H9 (cell line): ENCODE measurements around the gene SGCD. TPM values are rescaled to one million over a fixed set of nuclear protein-coding genes. Genes with fewer than 3 reads are reported as not detected.

Experiments
- DNase-seq: peaks from one replicate; pipeline ENCODE4 v3.0.0-alpha.2; 2017
- H2AFZ ChIP-seq: one replicate; pipeline ENCODE4 v1.6.1; 2013; ENCODE audit warnings: mild to moderate bottlenecking, low read length, control low read depth, moderate library complexity
- H2AK5ac ChIP-seq: 2 replicates; pipeline ENCODE4 v1.6.1; 2013; ENCODE audit warnings: low read length, control low read depth, mixed read lengths; ENCODE audit not compliant: insufficient read length
- H2BK120ac ChIP-seq: one replicate; pipeline ENCODE4 v1.6.1; 2013; ENCODE audit warnings: low read depth, mild to moderate bottlenecking, low read length, control low read depth, inconsistent platforms; ENCODE audit not compliant: poor library complexity, severe bottlenecking
- H2BK12ac ChIP-seq: 2 replicates; pipeline ENCODE4 v1.6.1; 2013; ENCODE audit warnings: low read length, control low read depth, mixed read lengths, low read depth; ENCODE audit not compliant: insufficient read length
- H2BK15ac ChIP-seq: 2 replicates; pipeline ENCODE4 v1.6.1; 2013; ENCODE audit warnings: low read depth, low read length, control low read depth
- H2BK20ac ChIP-seq: one replicate; pipeline ENCODE4 v1.6.1; 2013; ENCODE audit warnings: low read depth, mild to moderate bottlenecking, low read length, control low read depth, inconsistent platforms; ENCODE audit not compliant: poor library complexity, severe bottlenecking
- H2BK5ac ChIP-seq: 2 replicates; pipeline ENCODE4 v1.6.1; 2013; ENCODE audit warnings: low read length, control low read depth, mixed read lengths; ENCODE audit not compliant: insufficient read length
- H3K14ac ChIP-seq: 2 replicates; pipeline ENCODE4 v1.6.1; 2013; ENCODE audit warnings: low read length, control low read depth; ENCODE audit not compliant: insufficient read depth
- H3K18ac ChIP-seq: 2 replicates; pipeline ENCODE4 v1.6.1; 2013; ENCODE audit warnings: low read depth, mild to moderate bottlenecking, mixed read lengths, low read length, control low read depth; ENCODE audit not compliant: insufficient read length
- H3K23ac ChIP-seq: 2 replicates; pipeline ENCODE4 v1.6.1; 2013; ENCODE audit warnings: low read length, control low read depth, mixed read lengths, low read depth; ENCODE audit not compliant: insufficient read length
- H3K23me2 ChIP-seq: 2 replicates; pipeline ENCODE4 v1.6.1; 2013; ENCODE audit warnings: low read depth, mild to moderate bottlenecking, mixed read lengths, low read length, control low read depth; ENCODE audit not compliant: insufficient read length, poor library complexity, severe bottlenecking
- H3K27ac ChIP-seq: 2 replicates; pipeline ENCODE4 v1.5.1; 2013; ENCODE audit warnings: low read length, control low read depth, mixed read lengths, low read depth; ENCODE audit not compliant: insufficient read length
- H3K27me3 ChIP-seq: 2 replicates; pipeline ENCODE4 v1.6.1; 2013; ENCODE audit warnings: low read length, control low read depth, inconsistent platforms; ENCODE audit not compliant: insufficient read depth
- H3K4ac ChIP-seq: 2 replicates; pipeline ENCODE4 v1.6.1; 2013; ENCODE audit warnings: low read depth, mild to moderate bottlenecking, control low read depth, inconsistent platforms, low read length, moderate library complexity
- H3K4me1 ChIP-seq: 2 replicates; pipeline ENCODE4 v1.6.1; 2013; ENCODE audit warnings: low read length, control low read depth, inconsistent platforms; ENCODE audit not compliant: insufficient read depth
- H3K4me2 ChIP-seq: 2 replicates; pipeline ENCODE4 v1.6.1; 2013; ENCODE audit warnings: low read length, control low read depth, mixed read lengths; ENCODE audit not compliant: insufficient read length, insufficient read depth
- H3K56ac ChIP-seq: 2 replicates; pipeline ENCODE4 v1.6.1; 2013; ENCODE audit warnings: low read depth, mild to moderate bottlenecking, mixed read lengths, low read length, control low read depth; ENCODE audit not compliant: insufficient read length
- H3K79me1 ChIP-seq: 2 replicates; pipeline ENCODE4 v1.6.1; 2013; ENCODE audit warnings: low read depth, mild to moderate bottlenecking, moderate library complexity, low read length, control low read depth, inconsistent platforms; ENCODE audit not compliant: insufficient read depth, poor library complexity, severe bottlenecking
- H3K79me2 ChIP-seq: 2 replicates; pipeline ENCODE4 v1.6.1; 2013; ENCODE audit warnings: low read length, control low read depth, inconsistent platforms; ENCODE audit not compliant: insufficient read depth
- H3K9ac ChIP-seq: 2 replicates; pipeline ENCODE4 v1.6.1; 2013; ENCODE audit warnings: low read length, control low read depth, mixed read lengths; ENCODE audit not compliant: insufficient read length; ENCODE audit errors: extremely low read depth
- H3K9me3 ChIP-seq: one replicate; pipeline ENCODE4 v1.6.1; 2013; ENCODE audit warnings: low read depth, low read length, inconsistent platforms; ENCODE audit not compliant: control insufficient read depth
- H3T11ph ChIP-seq: one replicate; pipeline ENCODE4 v1.6.1; 2013; ENCODE audit warnings: mild to moderate bottlenecking, low read length, control low read depth, inconsistent platforms
- H4K20me1 ChIP-seq: one replicate; pipeline ENCODE4 v1.6.1; 2013; ENCODE audit not compliant: control insufficient read depth, insufficient read length, insufficient read depth
- H4K5ac ChIP-seq: 2 replicates; pipeline ENCODE4 v1.6.1; 2013; ENCODE audit warnings: low read depth, mild to moderate bottlenecking, mixed read lengths, low read length, control low read depth; ENCODE audit not compliant: insufficient read length
- H4K8ac ChIP-seq: replicated peaks from 2 replicates; pipeline ENCODE4 v1.6.1; 2013; ENCODE audit warnings: low read length, control low read depth, mixed read lengths, low read depth; ENCODE audit not compliant: insufficient read length
- H4K91ac ChIP-seq: 2 replicates; pipeline ENCODE4 v1.6.1; 2013; ENCODE audit warnings: low read depth, mild to moderate bottlenecking, moderate library complexity, mixed read lengths, low read length, control low read depth; ENCODE audit not compliant: insufficient read length
- H3K27ac Mint-ChIP-seq, 3 experiments: 2 replicates in 2 of 3; 3 replicates in 1 of 3; pipeline ENCODE4 v1.8.0; 2020 to 2021; ENCODE audit warnings: mixed read lengths in 3 of 3, mild to moderate bottlenecking in 1 of 3, moderate library complexity in 1 of 3
- H3K27me3 Mint-ChIP-seq: 2 replicates; pipeline ENCODE4 v1.8.0; 2021; ENCODE audit warnings: low read depth, mild to moderate bottlenecking, moderate library complexity, mixed read lengths
- H3K36me3 Mint-ChIP-seq, 3 experiments: 2 replicates in 2 of 3; 3 replicates in 1 of 3; pipeline ENCODE4 v1.8.0; 2020 to 2021; ENCODE audit warnings: low read depth in 3 of 3, mixed read lengths in 3 of 3; ENCODE audit not compliant: insufficient read depth in 1 of 3
- H3K4me1 Mint-ChIP-seq, 2 experiments: 2 replicates each; pipeline ENCODE4 v1.8.0; 2020; ENCODE audit warnings: mixed read lengths in 2 of 2
- H3K4me3 Mint-ChIP-seq, 2 experiments: 2 replicates in 1 of 2; 3 replicates in 1 of 2; pipeline ENCODE4 v1.8.0; 2020 to 2021; ENCODE audit warnings: mild to moderate bottlenecking in 2 of 2, mixed read lengths in 2 of 2, moderate library complexity in 1 of 2
- H3K9me3 Mint-ChIP-seq, 2 experiments: 2 replicates in 1 of 2; 3 replicates in 1 of 2; pipeline ENCODE4 v1.8.0; 2020; ENCODE audit warnings: mild to moderate bottlenecking in 2 of 2, mixed read lengths in 2 of 2, moderate library complexity in 1 of 2
- whole genome bisulfite sequencing: extraction: QIAGEN DNeasy Blood & Tissue Kit; methylation state at CpG from one replicate; pipeline ENCODE4 v1.1.7; 2013; ENCODE audit warnings: missing lambda C conversion rate, low lambda C conversion rate, mixed read lengths; ENCODE audit not compliant: insufficient read length; ENCODE audit errors: extremely low coverage; 5-methylcytosine and 5-hydroxymethylcytosine counted together
- total RNA-seq: library from RNA; stranded (reverse); gene quantifications from 2 replicates; pipeline ENCODE4 v1.2.1, GENCODE V29; 2021
- TF ChIP-seq, protein P1 (sequence below): fragments of 200-600 bp; sonication (generic); conservative IDR thresholded peaks from 3 replicates; pipeline ENCODE4 v1.8.0; 2021; ENCODE audit warnings: antibody characterized with exemption, mild to moderate bottlenecking

Gene SGCD
- total RNA-seq, 1 experiment from 2014 or later = 0.11 TPM

DNA sequence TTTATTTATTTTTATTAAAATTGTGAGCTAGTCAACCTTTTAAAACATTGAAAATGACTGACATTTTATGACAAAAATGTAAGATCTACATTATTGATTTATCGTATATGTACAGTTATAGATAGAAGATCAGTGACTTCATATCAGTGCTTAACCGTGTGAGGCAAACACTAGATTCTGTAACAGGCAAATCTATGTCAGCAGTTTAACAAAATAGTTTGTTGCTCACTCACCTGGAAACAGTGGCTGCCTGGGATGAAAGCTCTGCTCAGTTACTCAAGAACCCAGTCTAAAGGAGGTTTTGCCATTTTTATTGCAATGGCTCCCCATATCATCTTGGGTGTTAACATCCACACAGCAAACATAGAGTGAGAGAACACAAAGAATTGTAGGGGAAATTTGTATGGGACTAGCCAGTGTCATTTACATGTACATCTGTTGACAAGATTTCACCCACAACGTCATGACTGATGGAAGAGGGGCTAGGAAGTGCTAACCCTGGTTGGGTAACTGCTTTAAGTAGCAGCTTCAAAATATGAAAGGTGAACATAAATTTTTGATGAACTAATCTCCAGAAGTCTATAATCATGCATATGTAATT is 49.0 kb downstream of the SGCD start:
- no peak overlapping the region for H4K5ac ChIP-seq
- H2BK15ac ChIP-seq = no peak overlapping the region
- H3K4me1 Mint-ChIP-seq = no peaks in the 10 kb centered on the region
- H3K27me3 Mint-ChIP-seq = no peaks in the 10 kb centered on the region
- no peak overlapping the region for H3K14ac ChIP-seq
- no peak overlapping the region for H3K18ac ChIP-seq
- H3K23ac ChIP-seq = no peak overlapping the region
- no peaks in the 10 kb centered on the region for H3K79me1 ChIP-seq
- H2BK20ac ChIP-seq = no peak overlapping the region
- no peak overlapping the region for H2BK5ac ChIP-seq
- no peak overlapping the region for H3K4me2 ChIP-seq
- no peaks in the 10 kb centered on the region for H3K9me3 ChIP-seq
- H2BK12ac ChIP-seq = no peak overlapping the region
- H3K9ac ChIP-seq = no peak overlapping the region
- no peak overlapping the region for H3K4ac ChIP-seq
- H3K36me3 Mint-ChIP-seq = no peaks in the 10 kb centered on the region
- TF ChIP-seq, protein P1, sequence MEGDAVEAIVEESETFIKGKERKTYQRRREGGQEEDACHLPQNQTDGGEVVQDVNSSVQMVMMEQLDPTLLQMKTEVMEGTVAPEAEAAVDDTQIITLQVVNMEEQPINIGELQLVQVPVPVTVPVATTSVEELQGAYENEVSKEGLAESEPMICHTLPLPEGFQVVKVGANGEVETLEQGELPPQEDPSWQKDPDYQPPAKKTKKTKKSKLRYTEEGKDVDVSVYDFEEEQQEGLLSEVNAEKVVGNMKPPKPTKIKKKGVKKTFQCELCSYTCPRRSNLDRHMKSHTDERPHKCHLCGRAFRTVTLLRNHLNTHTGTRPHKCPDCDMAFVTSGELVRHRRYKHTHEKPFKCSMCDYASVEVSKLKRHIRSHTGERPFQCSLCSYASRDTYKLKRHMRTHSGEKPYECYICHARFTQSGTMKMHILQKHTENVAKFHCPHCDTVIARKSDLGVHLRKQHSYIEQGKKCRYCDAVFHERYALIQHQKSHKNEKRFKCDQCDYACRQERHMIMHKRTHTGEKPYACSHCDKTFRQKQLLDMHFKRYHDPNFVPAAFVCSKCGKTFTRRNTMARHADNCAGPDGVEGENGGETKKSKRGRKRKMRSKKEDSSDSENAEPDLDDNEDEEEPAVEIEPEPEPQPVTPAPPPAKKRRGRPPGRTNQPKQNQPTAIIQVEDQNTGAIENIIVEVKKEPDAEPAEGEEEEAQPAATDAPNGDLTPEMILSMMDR = no peak
- H2BK120ac ChIP-seq = no peak overlapping the region
- no peak overlapping the region for H4K8ac ChIP-seq
- no peak overlapping the region for H3K27ac Mint-ChIP-seq
- no peaks in the 10 kb centered on the region for H3K79me2 ChIP-seq
- no peak overlapping the region for H3K4me3 Mint-ChIP-seq
- H3K27ac ChIP-seq = no peak overlapping the region
- H3T11ph ChIP-seq = no peak overlapping the region
- no peaks in the 10 kb centered on the region; a peak in 1 of 5 replicates for H3K9me3 Mint-ChIP-seq
- no peaks in the 10 kb centered on the region for H4K20me1 ChIP-seq
- no peak for DNase-seq
- no peaks in the 10 kb centered on the region for H3K27me3 ChIP-seq
- no peak overlapping the region for H4K91ac ChIP-seq
- H2AFZ ChIP-seq = no peak overlapping the region
- H2AK5ac ChIP-seq = no peak overlapping the region
- no peaks in the 10 kb centered on the region for H3K23me2 ChIP-seq
- no peak overlapping the region for H3K56ac ChIP-seq
- no CpG with 5 or more reads among the region's 3 CpGs for WGBS
- no peaks in the 10 kb centered on the region for H3K4me1 ChIP-seq
